Measurements from ENCODE around the gene POFUT1. TPM values are rescaled to one million over a fixed set of nuclear protein-coding genes. Genes with fewer than 3 reads are reported as not detected.

POFUT1 gene
- total and polyA plus RNA-seq, 11 donors = 12.0 to 48.5 (median 27.3) TPM

GRCh38 chr20:32164984-32165735 is 42.5 kb upstream of the POFUT1 start:
- H3K27me3 ChIP-seq = no peaks in the 10 kb centered on the region
- no peak for DNase-seq
- no peak overlapping the region for H3K4me3 ChIP-seq
- H3K27ac ChIP-seq = peak overlapping the region in 1 of 12 donors; percentile 15
- H3K36me3 ChIP-seq = peaks cover 0 to 74% (median 66%) of the 10 kb centered on the region in 9 donors
- H3K9me3 ChIP-seq = no peaks in the 10 kb centered on the region
- peaks cover 0 to 13% (median 2%) of the 10 kb centered on the region in 12 donors for H3K4me1 ChIP-seq
- intact Hi-C loops (cut with DNase I) = no loop called here
- ATAC-seq = peak; percentile 16 to 58 (median 31)
- WGBS, 4 donors = 51 to 72% (median 64%) methylated on average over 21 of the region's 21 CpGs
- no peak for TF ChIP-seq CTCF (IDR thresholded peaks at IDR 0.05)
- TF ChIP-seq POLR2A (IDR thresholded peaks at IDR 0.05) = no peak

- Histone ChIP-seq H3K4me3 (no peak overlapping the region), H3K27ac (peak overlapping the region in 3 of 12 donors; percentile 3 to 24 (median 15)), H3K9me3 (no peaks in the 10 kb centered on the region), H3K4me1 (peaks cover 0 to 13% (median 2%) of the 10 kb centered on the region in 12 donors), H3K27me3 (no peaks in the 10 kb centered on the region), H3K36me3 (peaks cover 0 to 66% (median 58%) of the 10 kb centered on the region in 9 donors)
- 78 to 85% (median 81%) methylated on average over 7 to 8 of the region's 8 CpGs for WGBS, 4 donors
- peak in 3 of 4 donors; percentile 9 to 22 (median 19) for ATAC-seq
- intact Hi-C loops (cut with DNase I) = no loop called here
- TF ChIP-seq POLR2A (IDR thresholded peaks at IDR 0.05) (no peak), CTCF (IDR thresholded peaks at IDR 0.05) (no peak)
- DNase-seq = no peak
Measured at GRCh38 chr20:32165836-32166545, 41.7 kb upstream of the POFUT1 start.

- ATAC-seq = no peak
Measured at GRCh38 chr20:32167552-32167951, 40.1 kb upstream of the POFUT1 start.

More at GRCh38 chr20:32167552-32167951, 40.1 kb upstream of the POFUT1 start:
- no peaks in the 10 kb centered on the region for H3K9me3 ChIP-seq
- no peak overlapping the region for H3K27ac ChIP-seq
- peaks cover 0 to 13% (median 2%) of the 10 kb centered on the region in 12 donors for H3K4me1 ChIP-seq
- intact Hi-C loops (cut with DNase I) = no loop called here
- TF ChIP-seq POLR2A (IDR thresholded peaks at IDR 0.05) = no peak
- no peak for TF ChIP-seq CTCF (IDR thresholded peaks at IDR 0.05)
- no peak for DNase-seq
- peaks cover 0 to 51% (median 43%) of the 10 kb centered on the region in 9 donors for H3K36me3 ChIP-seq
- H3K27me3 ChIP-seq = no peaks in the 10 kb centered on the region
- 93 to 95% (median 94%) methylated on average over 4 of the region's 4 CpGs for WGBS, 4 donors
- no peak overlapping the region for H3K4me3 ChIP-seq

Data from heart left ventricle (tissue), 16 donors.